ENCODE data around the gene MEX3A. TPM values are rescaled to one million over a fixed set of nuclear protein-coding genes. Genes with fewer than 3 reads are reported as not detected.

MEX3A gene
- total RNA-seq, 1 experiment from 2014 or later: 68.0 TPM

DNA sequence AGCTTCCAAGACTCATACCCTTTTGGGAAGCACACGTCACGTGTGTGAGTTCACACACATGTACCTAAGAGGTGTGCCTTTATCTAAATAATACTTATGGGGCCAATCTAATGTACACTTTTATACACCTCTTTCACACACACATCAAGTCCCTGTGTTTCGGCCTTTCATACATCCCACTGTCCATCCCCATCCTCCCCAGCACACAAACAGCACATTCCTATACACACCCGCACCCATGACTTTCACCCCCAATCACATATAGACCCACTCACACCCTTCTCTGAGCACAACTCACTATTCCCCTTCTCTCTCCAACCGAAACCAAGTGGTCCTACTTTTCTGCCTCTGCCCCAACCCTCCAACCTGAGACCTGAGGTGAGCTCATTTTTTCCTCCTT, 3.5 kb downstream of the MEX3A start:
- Histone ChIP-seq H3K18ac (ENCODE audit: insufficient read length, low read depth, low read length) (no peak overlapping the region), H2AFZ (ENCODE audit: low read length) (no peak overlapping the region), H4K8ac (replicated peaks; ENCODE audit: insufficient read length, low read depth, low read length) (no peak overlapping the region), H3K14ac (ENCODE audit: insufficient read depth, low read length) (no peak overlapping the region), H2BK20ac (ENCODE audit: low read depth, low read length, poor library complexity, severe bottlenecking) (no peak overlapping the region), H3K27ac (ENCODE audit: insufficient read length, low read depth, low read length) (no peak overlapping the region), H2BK120ac (ENCODE audit: low read depth, low read length, poor library complexity, severe bottlenecking) (no peak overlapping the region), H4K5ac (ENCODE audit: insufficient read length, low read depth, low read length) (no peak overlapping the region), H3K9ac (ENCODE audit: extremely low read depth, insufficient read length, low read length) (no peak overlapping the region), H2BK15ac (ENCODE audit: low read depth, low read length) (no peak overlapping the region), H2BK5ac (ENCODE audit: insufficient read length, low read length) (no peak overlapping the region), H3K79me1 (ENCODE audit: insufficient read depth, low read depth, low read length, poor library complexity, severe bottlenecking) (no peaks in the 10 kb centered on the region), H3K27me3 (ENCODE audit: insufficient read depth, low read length) (no peaks in the 10 kb centered on the region), H2BK12ac (ENCODE audit: insufficient read length, low read depth, low read length) (no peak overlapping the region), H3K4ac (ENCODE audit: low read depth, low read length) (no peak overlapping the region), H3K23ac (ENCODE audit: insufficient read length, low read depth, low read length) (no peak overlapping the region), H4K20me1 (ENCODE audit: control insufficient read depth, insufficient read depth, insufficient read length) (no peaks in the 10 kb centered on the region), H3K4me2 (ENCODE audit: insufficient read depth, insufficient read length, low read length) (peak overlapping the region; percentile 3), H3K23me2 (ENCODE audit: insufficient read length, low read depth, low read length, poor library complexity, severe bottlenecking) (peaks cover 13% of the 10 kb centered on the region), H3K4me1 (ENCODE audit: insufficient read depth, low read length) (peaks cover 21% of the 10 kb centered on the region), H2AK5ac (ENCODE audit: insufficient read length, low read length) (no peak overlapping the region), H3K9me3 (ENCODE audit: control insufficient read depth, low read depth, low read length) (no peaks in the 10 kb centered on the region), H3T11ph (ENCODE audit: low read length) (no peak overlapping the region), H3K56ac (ENCODE audit: insufficient read length, low read depth, low read length) (no peak overlapping the region), H4K91ac (ENCODE audit: insufficient read length, low read depth, low read length) (no peak overlapping the region), H3K79me2 (ENCODE audit: insufficient read depth, low read length) (peaks cover 23% of the 10 kb centered on the region; the same call in 1 of the 2 replicates)
- H3K4me1 Mint-ChIP-seq: peaks cover 60 to 66% of the 10 kb centered on the region in 2 experiments
- peak overlapping the region; percentile 43 to 97 for H3K4me3 Mint-ChIP-seq
- H3K27ac Mint-ChIP-seq: peak overlapping the region in 1 of 3 experiments; percentile 64; a peak in 3 of 7 replicates
- TF ChIP-seq, protein P1, sequence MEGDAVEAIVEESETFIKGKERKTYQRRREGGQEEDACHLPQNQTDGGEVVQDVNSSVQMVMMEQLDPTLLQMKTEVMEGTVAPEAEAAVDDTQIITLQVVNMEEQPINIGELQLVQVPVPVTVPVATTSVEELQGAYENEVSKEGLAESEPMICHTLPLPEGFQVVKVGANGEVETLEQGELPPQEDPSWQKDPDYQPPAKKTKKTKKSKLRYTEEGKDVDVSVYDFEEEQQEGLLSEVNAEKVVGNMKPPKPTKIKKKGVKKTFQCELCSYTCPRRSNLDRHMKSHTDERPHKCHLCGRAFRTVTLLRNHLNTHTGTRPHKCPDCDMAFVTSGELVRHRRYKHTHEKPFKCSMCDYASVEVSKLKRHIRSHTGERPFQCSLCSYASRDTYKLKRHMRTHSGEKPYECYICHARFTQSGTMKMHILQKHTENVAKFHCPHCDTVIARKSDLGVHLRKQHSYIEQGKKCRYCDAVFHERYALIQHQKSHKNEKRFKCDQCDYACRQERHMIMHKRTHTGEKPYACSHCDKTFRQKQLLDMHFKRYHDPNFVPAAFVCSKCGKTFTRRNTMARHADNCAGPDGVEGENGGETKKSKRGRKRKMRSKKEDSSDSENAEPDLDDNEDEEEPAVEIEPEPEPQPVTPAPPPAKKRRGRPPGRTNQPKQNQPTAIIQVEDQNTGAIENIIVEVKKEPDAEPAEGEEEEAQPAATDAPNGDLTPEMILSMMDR (conservative IDR thresholded peaks at IDR 0.05): no peak
- no peak for DNase-seq
- no peaks in the 10 kb centered on the region for H3K27me3 Mint-ChIP-seq (ENCODE audit: low read depth)
- H3K9me3 Mint-ChIP-seq: no peaks in the 10 kb centered on the region; a peak in 1 of 5 replicates
- WGBS (ENCODE audit: extremely low coverage, insufficient read length, low lambda C conversion rate): no CpG with 5 or more reads among the region's 5 CpGs
- peaks cover 20 to 54% (median 50%) of the 10 kb centered on the region in 3 experiments; a peak in 6 of 7 replicates for H3K36me3 Mint-ChIP-seq (ENCODE audit: insufficient read depth in 1 of 3, low read depth in 3 of 3)

All from H9 (cell line).